GDM1 (cell line): Measurements from ENCODE around the gene PARD3.

ENCODE experiments used
- DNase-seq: peaks from one replicate; lab custom pipeline; 2025; lab: John Stamatoyannopoulos, UW

PARD3 gene

DNA sequence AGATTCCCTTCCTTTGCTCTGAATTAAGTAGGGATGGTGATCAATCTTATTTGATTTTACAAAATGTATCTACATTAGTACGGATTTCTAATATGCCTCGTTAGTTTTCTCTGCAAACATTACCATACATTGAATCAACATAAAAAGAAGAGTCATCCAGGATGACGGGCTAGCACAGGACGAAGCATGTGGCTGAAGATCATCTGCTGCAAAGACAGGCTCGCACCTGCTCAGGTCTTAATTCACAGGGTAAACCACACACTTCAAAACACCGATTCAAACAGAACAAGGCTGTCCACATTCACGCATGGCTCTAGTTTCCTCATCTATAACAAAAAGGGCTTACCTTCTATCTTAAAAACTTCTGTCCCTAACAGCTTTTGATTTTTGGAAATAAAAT is 323.0 kb downstream of the PARD3 start:
- DNase-seq, result no peak

DNA sequence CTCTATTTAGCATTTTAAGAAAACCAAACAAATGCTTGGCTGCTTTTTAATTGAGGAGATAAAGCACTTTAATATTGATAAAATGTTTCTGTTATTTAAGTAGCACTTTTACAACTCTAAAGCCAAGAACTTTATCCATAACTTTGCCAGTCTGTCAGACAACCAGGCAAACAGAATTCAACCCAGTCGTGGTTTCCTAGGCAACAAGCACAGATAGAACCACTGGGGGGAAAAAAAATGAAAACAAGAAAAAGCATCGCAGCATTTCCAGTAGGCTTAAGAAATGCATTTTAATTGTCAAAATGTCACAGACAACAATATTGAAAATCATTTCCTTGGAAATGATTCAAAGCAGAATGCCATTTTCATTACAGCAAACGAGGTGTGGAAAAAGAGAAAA is 323.4 kb downstream of the PARD3 start:
- no peak for DNase-seq

DNA sequence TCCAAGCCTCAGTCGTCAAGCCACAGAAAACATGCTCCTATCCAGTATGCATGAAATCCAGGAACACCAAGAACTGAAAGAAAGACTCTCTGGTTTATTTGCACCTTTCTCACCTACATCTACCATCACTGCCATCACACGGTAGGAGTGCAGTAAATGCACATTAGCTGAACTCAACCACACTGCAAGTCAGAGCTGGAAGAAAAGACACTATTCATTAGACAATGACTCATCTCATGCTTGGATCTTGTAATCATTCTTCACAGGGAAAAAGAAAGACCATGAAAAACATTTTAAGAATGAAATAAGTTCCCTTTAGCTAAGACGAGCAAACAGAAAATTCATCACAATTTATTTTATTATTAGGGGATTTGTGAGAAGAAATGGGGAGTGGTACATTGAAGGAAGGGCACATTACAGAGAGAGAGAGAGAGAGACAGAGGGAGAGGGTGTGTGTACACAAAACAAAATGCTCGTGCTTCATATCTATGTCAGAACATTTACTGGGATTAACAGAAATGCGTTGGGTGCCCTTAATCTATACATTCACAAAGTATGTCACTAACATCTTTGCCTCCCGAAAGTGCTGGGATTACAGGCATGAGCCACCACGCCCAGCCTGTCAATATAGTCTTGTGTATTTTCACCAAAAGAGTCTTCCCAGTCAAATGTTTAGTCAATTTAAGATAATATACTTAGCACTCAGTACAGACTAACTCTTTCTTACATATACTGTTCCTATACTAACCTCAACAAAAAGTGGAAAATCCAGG is 324.9 kb downstream of the PARD3 start:
- DNase-seq, result no peak

DNA sequence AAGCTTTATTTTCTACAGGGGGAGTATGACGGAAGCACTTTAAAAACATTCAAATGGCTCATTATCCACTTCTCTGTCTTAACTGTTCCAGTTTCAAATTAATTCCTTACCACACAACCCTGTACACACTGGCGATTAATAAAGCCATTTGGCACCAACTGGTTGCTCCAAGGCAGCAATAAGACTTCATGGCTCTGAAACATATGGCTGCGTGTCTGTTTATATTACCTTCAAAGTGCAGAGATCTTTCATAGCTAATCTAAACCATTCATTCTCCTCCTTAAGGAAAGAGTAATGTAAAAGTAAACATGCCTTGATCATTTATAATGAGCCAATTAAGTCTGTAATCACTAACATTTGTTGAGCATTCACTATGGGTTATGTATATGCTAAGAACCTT is 325.7 kb downstream of the PARD3 start:
- no peak for DNase-seq

DNA sequence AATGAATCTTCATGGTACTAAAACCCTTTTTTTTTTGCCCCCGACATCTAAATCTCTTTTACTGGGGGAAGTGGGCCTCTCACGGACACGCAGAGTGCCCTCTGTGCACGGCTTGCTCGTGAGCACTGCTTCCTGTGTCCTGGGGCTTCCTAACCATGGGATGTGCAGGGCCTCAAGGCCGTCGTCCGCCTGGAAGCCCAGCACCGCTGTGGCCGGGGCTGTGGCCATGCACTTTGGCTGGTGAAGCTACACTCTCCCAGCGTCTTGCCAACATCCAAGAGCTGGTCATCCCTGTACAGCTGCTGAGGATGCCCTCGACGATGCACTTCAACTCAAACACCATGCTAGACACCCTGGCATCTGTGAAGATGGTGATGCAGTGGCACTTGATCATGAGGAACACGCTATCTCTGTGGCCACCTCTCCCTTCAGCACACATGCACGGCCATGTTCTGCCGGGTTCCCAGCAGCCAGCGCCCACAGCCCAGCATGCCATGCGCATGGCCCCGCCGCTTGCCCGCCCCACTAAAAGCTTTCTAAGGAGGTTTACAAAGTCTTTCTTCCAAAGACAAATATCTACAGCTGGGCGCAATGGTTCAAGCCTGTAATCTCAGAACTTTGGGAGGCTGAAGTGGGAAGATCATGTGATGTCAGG is 326.5 kb downstream of the PARD3 start:
- no peak for DNase-seq

DNA sequence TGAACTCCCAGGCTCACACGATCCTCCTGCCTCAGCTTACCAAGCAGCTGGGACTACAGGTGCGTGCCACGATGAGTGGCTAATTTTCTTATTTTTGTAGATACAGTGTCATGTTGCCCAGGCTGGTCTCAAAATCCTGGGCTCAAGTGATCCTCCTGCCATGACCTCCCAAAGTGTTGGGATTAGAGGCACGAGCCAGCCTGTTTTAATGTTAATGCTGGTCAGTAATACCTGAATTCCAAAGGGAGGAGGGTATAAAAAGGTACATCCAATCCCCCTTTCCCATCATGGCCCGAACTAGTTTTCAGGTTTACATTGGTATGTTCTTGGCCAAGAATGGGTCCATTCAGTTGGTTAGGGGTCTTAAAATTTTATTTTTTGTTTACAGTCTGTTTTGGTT is 329.1 kb downstream of the PARD3 start:
- DNase-seq, result no peak

DNA sequence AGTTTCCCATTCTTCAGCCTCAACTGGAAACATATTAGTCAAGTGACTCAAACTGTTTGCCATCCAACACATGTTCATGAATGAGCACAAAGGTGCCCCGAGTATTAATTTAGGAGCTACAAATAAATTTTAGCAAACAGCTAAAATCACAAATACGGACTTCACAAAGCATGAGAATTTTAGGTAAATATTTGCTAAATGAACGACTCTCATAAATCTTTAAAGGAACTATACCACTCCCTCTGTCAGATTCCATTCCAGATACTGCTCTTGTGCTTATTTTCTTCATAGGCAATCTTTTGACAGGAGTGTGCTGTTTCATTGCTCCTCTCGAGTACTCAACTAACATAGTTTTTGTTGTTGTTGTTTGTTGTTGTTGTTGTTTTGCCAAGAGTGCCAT is 330.9 kb downstream of the PARD3 start:
- DNase-seq, result no peak

DNA sequence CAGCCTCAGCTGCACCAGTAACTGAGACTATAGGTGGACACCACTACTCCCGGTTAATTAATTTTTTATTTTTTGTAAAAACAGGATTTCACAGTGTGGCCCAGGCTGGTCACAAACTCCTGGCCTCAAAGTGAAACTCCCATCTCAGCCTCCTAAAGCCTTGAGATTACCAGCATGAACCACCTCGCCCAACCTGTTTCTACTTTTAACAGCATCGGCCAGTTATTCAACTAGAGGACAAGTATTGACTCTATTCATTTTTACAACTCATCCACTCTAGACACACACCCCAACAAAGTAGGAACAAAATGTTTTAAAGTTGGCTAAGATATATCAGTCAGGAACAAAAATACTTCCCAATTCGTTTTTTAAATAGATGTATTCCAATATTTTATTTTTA is 334.8 kb downstream of the PARD3 start:
- no peak for DNase-seq

DNA sequence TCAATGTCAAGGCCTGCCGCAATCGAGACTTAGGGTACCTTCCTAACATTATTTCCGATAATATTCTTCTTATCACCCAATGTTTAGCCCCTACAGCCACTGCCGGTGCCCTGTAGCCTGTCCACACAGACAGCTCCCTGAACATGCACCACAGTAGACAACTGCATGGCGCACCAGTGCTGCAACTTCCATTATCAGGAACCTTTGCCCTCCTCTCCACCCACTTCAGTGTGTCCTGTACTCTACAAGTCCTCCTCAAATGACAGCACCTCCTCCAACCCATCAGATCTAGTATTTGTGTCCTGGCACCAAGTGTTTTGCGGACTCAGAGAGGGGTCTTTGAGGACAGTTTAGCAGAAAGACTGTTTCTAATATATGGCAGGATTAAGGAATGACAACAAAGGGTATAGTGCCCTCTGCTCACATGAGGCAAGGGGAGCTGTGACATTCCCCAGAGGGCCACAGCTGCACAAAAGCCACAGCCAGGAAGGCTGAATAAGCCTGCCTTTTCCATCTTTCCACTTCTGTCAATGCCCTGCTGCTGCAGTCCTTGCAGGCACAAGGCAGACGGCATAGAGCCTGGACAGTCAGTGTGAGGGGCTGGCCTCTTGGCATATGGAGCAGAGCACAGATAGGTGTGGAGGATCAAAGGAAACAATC is 335.4 kb downstream of the PARD3 start:
- DNase-seq, result no peak

DNA sequence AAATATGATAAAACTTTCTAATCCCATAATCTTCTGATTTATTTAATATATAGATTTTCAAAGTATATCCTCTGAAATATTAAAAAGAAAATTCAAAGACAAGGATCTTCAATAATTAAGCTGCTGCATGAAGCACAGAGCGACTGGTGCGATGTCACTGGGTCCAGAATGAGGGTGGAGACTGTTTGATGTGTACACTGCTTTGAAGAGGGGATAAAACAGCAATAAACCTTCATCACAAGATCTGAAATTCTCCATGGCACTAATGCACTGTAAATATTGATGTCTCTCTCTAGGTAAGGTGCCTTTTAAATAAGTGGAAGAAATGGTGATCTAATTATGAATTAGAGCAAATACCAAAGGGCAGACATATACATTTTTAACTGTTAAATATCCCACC is 337.8 kb downstream of the PARD3 start:
- DNase-seq, result no peak

DNA sequence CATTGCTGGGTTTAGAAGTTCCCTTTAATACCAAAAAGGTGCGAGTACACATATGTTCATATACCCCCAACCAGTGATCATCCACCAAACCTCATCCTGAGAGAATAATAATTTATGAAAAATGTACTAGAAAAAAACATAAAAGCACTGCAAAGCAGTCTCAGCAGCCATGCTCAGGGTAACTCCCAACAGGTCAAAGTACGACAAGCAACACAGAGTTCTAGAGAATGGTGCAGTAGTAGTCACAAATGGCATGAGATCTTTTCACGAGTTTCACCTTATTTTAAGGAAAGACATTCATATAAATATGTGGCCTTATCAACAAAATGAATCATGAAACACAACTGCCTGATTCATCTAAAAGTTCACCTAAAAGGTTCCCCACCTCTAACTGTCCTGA is 338.5 kb downstream of the PARD3 start:
- DNase-seq, result no peak

DNA sequence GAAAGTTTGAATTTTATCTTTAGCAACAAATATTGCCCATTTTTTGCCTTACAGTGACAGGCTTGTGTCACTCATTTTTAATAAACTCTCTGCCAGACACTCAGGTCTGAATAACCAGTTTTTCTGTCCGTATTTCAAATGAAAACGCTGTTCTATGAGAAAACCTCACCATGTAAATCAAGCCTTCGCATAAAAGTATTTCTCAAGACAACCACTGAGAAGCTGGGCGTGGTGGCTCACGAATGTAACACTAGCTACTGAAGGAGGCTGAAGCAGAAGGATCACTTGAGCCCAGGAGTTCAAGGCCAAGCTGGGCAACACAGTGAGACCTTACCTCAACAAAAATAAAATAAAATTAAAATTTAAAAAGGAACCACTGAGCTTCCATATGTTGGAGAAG is 339.3 kb downstream of the PARD3 start:
- DNase-seq, result no peak

DNA sequence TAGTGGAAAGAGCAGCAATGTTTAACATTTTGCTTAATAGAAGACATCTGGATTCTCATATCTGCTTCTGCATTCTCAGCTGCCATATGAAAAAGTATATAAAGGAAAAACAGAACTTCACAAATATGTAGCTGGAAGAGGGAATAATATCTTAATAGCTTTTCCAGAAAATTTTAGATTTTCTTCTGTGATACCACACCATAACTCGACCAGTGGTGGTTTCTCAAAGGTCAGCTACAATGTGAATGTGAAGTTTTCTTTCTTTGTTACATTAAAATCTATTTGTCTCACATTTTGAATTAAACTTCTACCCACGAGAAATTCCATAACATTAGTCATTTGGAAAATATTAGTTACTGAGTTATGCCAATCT is 339.8 kb downstream of the PARD3 start:
- DNase-seq, result no peak

DNA sequence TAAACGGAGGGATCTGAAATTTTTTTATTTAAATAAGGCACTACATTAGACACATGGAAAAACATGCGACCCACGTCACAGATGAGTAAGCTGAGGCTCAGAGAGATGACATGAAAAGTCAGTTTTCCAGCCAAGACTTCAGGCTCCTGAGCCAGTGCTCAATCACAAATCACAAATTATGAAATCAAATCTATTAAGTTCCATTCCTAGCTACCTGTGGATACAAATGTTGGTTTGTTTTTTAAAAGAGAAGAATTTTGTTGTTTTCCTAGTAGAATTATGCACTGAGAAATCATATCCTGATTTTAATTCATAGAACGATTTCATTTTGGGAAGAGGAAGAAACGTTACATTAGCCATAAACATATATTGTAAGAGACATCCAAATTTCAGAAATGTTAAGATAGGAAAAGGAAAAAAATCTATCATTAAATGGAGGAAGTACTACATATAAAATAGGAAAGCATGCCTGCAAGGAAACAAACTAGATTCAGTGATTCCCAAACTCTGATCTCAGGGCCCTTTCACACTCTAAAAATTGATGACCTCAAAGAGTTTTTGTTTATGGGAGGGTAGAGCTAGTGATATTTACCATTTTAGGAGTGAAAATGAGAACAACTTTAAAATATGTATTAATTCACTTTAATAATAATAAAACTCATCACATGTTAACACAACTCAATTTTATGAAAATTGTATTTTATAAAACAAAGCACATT is 340.4 kb downstream of the PARD3 start:
- DNase-seq, result no peak

DNA sequence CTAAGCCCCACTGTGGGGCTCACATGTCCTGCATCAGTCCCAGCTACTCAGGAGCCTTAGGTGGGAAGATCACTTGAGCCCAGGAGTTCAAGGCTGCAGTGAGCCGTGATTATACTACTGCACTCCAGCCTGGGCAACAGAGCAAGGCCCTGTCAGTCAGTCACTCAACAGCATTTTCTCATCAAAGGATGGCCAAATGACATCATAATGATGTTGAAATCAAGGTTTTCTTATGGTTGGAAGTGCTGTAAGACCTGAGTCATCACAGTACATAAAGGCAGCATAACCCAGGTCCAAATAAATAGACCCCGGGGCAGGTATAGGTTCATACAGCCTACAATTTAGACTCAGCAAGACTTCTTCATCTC is 341.1 kb downstream of the PARD3 start:
- no peak for DNase-seq

DNA sequence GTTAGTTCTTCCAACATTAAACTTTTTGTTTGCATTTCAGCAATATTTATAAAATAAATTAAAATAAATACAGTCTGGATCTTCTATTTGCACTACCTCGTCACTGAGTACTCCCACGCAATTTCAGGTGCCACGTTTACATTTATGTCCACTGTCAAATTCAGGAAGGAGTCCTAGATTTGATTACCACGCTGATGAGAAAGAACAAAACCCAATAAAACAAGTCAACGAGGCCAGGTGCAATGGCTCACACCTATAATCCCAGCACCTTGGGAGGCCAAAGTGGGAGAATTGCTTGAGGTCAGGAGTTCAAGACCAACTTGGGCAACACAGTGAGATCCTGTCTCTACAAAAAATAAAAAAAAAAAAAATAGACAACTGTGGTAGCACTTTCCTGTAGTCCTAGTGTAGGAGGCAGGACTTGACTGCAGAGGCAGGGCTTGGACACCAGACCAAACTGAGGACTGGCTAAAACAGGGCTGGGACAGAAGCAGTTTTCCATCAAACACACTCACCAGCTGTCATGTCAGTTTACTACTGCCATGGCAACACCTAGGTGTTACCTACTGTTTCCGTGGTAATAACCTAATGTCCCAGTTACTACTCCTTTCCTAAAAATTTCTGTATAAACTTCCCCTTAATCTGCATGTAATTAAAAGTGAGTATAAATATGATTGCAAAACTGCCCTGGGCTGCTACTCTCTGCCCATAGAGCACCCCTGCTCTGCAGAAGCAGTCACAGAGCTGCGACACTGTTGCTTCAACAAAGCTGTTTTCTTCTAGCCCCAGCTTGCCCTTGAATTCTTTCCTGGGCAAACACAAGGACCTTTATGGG is 341.7 kb downstream of the PARD3 start:
- no peak for DNase-seq

DNA sequence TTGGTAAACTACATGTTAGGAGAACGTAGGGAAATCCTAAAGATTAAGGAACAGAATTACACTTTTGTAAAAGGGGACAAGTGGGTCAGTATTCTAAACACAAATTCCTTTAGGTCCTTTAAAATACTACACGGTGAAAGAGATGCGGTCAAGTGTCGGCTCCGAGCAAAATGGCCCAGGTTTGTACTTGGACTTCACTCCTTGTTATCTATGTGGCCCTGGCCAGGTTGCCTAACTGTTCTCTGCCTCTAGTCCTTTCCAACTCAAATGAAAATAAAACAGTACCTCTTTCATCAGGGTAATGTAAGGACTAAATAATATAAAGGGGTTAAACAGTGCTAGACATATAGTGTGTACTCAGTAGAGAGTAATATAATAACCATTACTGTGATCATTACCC is 344.8 kb downstream of the PARD3 start:
- no peak for DNase-seq

DNA sequence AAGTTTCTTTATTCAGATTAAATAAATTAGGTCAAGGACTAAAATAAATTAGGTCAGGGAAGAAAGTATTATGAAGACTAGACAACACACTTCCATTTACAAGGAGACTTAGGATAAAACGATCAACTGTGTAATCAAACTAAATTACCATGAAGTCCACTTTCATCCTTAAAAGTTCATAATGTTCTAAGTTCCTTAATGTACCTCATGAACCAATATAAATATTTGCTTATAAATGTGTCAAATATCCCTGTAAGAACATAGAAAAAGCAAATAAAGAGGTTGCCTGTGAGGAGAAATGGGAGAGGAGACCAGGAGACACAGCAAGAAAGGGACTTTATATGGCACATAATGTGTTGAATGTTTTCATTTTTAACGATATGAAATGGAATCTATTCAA is 345.6 kb downstream of the PARD3 start:
- DNase-seq, result no peak

DNA sequence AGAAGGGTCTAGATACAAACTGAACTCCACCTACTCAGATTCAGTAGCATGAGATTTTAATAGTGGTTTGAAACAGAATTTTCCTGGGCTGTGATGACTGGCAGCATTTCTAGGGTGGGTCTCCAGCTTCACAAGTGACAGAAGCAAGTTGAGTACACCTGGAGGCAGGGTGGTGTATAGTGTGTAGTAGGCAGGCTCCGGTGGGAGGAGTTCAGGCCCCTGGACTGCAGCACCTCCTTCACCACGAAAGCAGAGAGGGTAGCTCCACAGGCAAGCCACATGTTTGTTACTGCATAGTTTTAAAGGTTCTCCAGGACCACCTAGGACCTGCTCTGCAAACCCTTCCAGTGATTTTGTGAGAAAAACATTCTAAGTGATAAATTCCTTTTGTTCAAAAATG is 347.2 kb downstream of the PARD3 start:
- DNase-seq, result no peak

DNA sequence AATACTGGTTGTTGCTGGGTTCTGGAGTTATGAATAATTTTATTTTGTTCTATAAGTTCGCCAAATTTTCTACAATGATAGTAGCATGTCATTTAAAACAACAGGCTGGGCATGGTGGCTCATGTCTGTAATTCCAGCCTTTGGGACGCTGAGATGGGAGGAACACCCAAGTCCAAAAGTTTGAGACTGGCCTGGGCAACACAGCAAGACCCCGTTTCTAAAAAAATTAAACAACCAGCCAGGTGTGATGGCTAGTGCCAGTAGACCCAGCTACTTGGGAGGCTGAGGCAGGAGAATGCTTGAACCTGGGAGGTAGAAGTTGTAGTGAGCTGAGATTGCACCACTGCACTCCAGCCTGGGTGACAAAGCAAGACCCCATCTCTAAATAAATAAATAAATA is 347.7 kb downstream of the PARD3 start:
- DNase-seq, result no peak

DNA sequence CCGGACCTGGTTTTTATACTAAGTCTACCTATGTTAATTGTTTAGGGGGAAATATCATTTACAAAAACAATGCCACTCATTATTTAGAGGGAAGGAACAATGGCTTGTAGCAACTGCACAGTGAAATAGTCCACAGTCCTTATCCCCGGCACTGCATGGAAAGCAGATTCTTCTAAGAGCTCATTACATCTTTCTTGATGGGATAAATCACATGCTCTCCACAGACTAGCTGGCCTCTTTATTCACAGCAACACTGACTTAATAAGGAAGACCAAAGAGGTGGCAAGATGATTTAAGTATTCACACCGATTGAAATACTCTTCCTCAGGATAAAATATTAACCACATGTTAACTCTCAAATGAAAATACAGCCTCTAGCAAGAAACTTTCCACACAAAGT is 349.4 kb downstream of the PARD3 start:
- DNase-seq, result no peak

DNA sequence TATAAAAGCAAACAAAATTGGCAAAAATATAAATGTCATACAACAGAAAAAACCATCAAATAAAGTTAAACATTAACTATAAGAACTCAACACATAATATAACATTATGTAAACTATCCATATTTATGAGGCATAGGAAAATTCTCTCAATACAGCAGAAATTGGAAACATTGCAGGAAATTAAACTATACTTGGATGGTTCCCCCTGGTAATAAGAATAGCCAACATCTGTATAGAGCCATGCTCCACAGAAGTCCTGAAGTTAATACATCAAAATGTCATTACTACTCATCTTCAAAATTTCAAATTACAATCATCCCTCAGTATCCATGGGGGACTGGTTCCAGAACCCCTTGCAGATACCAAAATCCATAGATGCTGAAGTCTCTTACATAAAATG is 350.5 kb downstream of the PARD3 start:
- DNase-seq, result no peak
